Central memory CD4-positive, alpha-beta T cell (primary cell): ENCODE data around the gene YDJC.
"Not testable (repeated sequence)": the region's sequence is repeated elsewhere in the genome, so short reads cannot be mapped to it uniquely, and the experiment has no call there.

ENCODE experiments used
- DNase-seq: peaks from one replicate; pipeline ENCODE4 v3.0.0; 2022

Gene YDJC

DNA sequence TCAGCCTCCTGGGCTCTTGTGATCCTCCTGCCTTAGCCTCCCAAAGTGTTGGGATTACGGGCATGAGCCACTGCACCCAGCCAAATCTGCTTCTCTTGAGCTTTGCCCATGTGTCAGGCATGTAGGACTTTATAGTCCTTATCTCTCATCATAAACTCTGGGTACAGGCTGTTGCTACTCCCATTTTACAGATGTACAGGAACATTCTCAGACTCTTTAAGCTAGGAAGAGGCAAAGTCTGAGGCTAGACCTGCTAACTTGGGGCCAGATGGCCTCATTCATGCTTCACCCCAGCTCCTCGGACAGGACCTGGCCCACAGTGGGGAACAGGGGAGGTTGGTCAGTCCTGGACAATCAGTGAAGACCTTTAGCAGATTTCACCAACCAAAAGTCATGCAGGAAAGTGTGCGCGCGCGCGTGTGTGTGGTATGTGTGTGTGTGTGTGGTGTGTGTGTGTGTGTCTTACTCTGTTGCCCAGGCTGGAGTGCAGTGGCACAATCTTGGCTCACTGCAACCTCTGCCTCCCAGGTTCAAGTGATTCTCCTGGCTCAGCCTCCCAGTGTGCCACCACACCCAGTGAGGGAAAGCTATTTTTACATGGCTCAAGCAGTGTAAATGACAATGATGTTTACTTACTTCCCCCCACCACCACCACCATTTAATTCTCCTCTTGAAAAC lies 23.8 kb downstream of the YDJC start:
- no peak for DNase-seq

DNA sequence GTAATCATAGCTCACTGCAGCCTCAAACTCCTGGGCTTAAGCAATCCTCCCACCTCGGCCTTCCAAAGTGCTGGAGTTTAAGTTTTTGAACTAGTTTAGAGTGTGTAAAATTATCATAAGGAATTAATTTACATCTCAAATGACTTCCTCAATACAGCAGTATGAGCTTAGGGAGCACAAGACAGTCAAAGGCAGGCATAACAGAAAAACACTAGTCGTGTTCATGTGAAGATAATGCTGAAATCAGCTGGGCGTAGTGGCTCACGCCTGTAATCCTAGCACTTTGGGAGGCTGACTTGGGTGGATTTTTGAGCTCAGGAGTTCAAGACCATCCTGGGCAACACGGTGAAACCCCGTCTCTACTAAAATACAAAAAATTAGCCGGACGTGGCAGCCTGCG lies 25.8 kb downstream of the YDJC start:
- DNase-seq = no peak

DNA sequence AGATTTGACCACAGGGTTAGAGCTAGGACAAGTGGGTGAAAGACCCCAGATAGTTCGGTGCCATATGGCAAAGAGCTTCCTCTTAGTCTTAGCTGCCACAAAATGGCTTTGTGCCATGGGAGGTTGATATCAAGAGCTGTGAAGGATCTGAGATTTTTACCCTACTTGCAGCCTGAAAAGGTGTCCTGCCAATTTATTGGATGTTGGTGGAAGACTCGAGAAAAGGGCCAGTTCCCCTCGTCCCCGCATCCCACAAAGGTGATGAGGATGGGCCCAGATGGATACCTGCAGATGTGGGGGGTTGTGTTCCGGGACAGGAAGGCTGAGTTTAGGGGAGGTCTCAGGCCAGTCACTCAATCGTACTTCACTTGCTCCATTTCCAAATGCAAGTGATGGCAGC lies 27.2 kb downstream of the YDJC start:
- no peak for DNase-seq

DNA sequence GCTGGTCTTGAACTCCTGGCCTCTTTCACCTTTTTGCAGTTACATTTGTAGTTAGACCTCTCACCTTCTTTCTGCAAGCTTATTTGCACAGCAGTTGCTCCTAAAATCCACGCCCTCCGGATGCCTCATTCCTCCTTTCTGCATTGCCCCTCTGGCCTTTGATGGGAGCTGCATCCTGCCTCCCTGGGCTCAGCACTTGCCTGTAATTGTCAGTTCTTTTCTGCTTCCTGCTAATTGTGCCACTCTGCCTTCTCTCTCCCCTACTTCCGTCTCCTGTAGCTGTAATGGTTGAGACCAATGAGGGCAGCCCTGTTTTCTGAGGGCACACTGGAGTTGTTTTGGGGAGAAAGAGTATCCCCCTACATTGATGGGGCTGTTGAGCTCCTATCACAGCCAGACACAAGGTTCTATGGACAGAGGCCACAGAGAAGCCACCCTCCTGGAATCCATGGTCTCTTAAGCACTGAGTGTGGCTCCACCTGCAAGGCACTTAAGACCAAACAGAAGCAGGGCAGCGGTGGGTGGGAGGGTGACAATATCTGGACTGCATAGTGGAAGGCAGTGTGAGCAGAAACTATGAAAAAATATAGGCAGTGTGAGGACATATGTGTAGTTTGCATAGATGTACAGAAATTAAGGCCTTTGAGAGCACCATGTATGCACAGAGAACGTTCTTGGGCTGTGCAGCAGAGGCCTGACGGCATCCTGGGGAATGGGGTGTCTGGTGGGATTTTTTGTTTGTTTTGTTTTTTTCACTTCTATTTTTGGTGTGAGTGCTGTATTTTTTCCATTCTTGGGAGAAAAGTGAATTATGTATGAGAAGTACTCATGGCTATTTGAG lies 30.5 kb downstream of the YDJC start:
- DNase-seq = no peak

DNA sequence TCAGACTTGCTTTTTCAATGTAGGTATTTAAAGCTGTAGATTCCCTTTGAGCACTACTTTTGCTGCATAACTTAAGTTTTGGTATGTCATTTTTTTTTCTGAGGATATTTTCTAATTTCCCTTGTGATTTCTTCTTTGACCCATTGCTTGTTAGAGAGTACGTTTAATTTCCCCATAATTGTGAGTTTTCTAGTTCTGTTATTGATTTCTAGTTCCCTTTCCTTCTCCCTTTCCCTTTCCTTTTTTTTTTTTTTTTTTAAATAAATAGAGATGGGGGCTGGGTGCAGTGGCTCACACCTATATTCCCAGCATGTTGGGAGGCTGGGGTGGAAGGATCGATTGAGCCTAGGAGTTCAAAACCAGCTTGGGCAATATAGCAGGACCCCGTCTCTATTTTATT lies 31.5 kb downstream of the YDJC start:
- no peak for DNase-seq

DNA sequence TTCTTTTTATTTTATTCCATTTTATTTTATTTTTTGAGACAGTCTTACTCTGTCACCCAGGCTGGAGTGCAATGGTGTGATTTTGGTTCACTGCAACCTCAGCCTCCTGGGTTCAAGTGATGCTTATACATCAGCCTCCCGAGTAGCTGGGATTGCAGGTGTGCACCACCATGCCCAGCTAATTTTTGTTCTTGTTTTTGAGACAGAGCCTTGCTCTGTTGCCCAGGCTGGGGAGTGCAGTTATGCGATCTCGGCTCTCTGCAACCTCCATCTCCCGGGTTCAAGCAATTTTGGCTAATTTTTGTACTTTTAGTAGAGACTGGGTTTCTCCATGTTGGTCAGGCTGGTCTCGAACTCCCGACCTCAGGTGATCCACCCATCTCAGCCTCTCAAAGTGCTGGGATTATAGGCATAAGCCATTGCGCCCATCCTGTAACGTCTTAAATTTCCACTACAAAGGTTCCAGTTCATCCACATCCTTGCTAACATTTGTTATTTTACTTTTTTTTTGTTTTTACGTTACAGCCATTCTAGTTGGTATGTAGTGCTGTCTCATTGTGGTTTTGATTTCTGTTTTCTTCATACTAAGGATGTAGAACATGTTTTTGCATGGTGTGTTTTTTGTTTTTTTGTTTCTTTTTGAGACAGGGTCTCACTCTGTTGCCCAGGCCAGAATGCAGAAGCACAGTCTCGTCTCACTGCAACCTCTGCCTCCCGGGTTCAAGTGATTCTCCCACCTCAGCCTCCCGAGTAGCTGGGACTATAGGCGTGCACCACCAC lies 33.3 kb downstream of the YDJC start:
- not testable (repeated sequence) for DNase-seq

DNA sequence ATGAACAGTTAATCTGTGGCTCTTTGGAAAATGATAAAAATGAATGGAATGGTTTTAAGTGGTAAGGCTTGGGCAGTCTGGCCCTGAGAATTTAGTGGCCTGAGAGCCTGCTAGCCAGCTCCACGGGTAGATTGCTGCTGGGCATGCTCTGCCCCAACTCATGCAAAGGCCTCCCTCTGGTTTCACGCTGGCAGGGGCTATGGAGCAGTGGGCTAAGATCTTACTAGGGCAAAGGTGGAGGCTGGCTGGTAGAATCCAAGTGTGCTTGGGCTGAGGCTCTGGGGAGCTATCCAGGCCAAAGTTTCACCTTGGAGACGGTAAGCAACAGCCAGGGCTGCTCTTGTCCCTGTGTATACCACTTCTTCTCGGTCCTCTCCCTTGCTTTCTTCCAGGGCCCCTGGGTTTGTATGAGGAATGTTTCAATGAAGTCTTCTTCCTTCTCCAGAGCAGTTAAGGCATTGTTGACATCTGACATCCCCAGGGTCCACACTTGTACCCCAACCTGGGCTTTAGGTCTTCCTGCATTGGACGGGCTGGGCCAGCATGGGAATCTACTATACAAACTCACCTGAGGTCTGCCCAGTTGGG lies 34.9 kb downstream of the YDJC start:
- DNase-seq = no peak

DNA sequence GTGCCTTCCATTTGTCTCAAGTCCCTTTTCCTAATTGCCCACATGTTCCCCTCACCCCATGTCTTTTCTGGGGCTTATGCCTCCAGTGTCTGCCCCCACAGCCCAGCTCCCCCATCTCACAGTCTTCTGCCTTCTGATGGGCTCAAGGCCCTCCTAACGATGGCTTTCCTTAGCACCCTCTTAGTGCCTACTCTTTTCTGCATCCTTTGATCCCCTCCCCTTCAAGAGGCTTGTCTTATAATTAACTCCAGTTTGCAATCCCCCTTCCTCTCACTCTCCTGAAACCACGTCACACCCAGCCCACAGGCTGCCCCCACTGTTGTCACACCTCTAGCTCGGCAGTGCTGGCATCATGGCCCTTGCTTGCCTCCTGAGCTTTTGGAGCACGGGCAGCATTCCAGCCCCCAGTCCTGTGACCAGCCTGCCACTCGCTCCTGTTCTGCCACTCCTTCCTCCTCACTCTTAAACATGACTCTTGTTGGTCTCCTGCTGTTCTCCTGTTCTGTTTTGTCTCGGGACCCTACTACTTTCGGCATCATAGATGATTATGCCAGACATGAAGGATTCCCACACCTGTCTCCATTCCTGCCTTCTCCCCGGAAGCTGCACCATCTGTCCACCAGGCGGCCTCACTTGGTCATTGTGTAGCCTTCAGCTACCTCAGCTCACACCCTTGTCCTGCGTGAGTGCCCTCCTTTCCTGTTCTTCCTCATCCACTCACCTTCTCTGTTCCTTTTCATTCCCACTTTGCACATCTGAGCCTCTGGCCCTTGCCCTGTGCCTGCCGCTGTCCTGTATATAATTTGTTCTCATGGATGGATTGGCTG lies 36.2 kb downstream of the YDJC start:
- DNase-seq = no peak

DNA sequence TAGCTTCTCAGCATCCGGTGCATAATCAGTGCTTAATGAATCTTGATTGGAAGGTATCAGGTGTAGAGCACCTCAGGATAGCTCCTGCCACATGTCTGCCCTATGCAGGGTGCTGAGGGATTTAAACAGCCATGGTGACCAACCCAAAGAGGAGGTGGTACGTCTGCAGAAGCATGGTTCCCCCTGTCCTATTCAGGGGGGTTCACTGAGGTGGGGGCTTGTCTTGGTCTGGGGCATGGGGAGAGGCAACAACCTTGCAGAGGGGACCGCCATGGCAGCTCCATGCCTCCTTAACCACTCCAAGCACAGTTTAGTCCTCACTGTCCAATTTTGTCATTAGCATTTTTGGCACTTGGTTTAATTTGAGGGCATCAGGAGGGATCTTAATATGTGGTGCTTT lies 37.4 kb downstream of the YDJC start:
- no peak for DNase-seq

DNA sequence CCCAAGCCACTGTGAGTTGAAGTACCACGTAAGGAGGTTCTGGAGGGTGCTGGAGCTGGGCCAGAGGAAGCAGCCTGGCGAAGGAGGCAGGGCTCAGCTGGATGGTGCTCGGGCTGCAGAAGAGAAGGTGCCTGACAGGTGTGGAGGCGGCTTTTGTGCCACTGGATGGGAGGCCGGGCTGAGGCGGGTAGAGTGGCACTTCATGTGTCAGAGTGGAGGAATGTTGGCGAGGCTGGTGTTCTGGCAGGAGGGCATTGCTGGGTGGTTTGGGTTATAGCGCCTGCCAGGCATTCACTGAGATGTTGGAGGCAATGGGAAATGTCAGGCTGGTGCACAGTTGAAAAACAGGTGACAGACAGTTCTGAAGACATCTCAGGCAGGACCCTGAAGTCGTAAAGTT lies 38.1 kb downstream of the YDJC start:
- no peak for DNase-seq

DNA sequence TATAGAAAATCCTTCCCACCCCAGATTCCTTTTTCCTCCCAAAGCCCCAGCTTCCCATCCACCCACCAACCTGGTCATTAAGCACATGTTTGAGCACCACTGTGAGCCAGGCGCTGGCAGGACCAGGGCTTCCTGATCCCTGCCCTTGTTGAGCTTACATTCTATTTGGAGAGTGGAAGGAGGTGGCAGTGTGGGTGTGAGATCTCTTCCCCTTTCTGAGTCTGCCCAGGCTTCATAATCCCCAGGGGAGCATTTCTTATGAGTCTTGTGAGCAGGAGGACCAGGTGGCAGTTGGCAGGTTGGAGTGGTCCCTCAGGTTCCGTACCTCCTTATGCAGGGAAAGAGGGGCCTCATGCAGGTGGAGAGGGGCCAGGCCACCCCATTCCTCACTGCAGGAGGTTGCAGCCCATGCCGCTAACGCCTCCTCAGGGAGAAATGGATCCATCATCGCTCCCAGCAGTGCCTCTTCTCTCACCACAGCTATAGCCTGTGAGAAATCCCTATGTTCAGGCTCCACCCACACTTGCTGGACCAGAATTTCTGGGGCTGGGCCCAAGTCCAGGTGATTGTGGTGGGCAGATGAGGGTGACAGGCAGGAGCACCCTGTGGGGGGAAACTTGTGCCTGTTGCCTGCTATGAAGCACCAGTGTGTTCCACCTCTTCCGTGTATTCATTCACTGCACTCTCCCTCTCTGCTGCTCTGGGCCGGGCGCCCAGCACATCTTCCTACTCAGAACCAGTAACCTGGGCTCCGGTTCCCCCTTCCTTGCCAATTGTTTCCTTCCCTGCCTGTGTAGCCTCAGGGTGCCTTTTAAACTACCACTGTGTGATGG lies 38.8 kb downstream of the YDJC start:
- DNase-seq = no peak

DNA sequence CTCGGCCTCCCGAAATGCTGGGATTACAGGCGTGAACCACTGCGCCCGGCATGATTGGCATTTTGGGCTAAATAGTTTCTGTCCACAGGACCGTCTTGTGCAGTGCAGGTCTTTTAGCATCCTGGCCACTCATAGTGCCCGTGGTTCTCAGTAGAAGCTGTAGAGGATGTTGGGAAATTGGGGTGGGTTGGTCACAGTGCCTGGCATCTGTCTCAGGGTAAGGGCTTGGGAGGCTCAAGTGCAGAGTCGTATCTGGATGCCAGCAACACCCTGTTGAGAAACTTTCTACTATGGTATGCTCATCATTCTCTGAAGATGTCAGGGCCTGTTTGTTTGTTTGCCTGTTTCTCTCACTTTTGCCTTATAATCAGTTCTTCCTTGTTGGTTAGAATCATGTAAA lies 40.4 kb downstream of the YDJC start:
- no peak for DNase-seq

DNA sequence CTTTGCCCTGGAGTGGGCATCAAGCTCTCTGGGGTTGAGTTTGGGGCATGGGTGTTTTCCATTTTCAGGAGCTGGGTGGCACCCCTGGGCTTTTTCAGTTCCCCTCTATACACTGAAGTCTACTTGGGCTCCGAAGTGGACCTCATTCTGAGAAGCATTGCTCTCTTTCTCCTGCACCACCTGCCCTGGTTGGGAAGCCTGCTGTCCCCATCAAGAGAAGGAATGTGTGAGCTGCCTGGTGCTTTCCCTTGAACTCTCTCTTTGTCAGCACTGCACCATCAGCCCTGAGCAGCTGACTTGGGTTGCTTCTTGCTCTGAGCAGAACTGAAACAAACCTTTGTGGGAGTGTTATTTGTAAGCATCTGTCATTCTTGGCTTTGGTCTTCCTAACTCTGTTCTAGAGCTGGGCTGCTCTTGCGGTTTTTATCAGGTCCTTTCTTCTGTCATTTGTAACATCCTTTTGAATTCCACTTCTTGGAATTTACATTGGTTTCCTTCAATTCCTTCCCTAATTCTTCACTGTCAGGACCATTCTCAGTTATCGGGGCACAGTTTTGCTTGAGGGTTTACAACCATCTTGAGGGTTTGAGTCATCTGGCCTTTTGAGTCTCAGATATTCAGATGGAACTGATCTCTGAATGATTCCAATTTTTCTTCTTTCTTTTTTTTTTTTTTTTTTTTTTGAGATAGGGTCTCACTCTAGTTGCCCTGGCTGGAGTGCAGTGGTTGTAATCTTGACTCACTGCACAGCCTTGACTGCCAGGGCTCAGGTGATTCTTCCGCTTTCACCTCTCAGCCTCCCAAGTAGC lies 41.8 kb downstream of the YDJC start:
- no peak for DNase-seq

DNA sequence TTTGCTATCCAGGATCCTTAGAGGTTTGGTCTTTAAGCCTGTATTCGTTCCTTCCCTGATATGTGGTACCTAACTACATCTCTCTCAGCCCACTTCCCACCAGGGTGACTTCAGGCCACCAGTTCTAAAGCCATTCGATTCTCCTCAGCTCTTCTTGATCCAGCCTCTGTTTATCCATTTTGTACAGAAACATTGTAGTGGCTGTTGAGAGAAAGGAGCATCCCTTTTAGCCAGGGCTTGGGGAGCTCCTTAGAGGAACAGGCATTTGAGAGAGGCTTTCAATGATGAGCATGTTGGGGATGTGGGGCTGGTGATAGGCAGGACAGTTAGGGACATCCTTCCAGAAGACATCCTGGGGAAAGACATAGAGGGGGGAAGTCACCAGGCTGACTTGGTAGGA lies 44.4 kb downstream of the YDJC start:
- no peak for DNase-seq

DNA sequence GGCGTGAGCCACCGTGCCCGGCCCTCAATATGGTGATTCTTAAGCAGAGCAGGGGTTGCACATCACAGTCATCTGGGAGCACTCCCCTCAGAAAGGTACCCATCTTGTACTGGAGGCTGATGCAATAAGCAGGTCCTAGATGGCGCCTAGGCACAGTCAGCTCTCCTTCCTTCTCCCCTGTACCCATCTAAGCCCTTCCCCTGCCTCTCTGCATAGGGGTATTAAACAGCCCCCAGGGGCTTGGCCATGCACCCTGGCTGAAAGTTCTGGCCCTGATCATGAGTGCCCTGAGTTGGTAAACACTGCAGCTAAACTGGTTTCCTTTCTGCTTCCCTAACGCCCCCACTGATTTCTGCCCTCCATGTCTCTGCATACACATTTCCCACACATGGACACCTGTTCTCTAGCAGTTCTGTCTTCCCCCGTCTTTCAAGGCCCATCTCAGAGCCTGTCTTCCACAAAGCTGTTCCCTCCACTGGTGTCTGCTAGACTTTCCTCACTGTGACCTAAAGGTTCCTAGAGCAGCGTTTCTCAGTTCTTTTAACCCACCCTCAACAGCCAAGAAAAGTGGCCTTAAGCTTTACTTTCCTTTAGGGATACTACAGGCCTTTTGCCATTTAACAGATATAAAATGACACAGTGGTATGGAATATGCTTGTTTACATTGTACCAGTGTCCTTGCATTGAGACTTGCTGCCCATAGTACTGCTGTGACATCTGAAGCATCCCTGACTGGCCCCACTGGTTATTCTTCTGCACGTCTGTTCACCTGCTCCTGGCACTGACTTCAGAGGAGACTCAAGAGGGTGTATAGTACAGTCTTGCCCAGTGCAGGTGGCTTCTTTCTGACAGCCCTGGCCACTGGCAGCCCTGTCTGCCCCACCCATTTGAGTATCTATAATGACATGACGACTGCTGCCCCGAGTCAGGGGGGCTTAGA lies 46.8 kb downstream of the YDJC start:
- no peak for DNase-seq

DNA sequence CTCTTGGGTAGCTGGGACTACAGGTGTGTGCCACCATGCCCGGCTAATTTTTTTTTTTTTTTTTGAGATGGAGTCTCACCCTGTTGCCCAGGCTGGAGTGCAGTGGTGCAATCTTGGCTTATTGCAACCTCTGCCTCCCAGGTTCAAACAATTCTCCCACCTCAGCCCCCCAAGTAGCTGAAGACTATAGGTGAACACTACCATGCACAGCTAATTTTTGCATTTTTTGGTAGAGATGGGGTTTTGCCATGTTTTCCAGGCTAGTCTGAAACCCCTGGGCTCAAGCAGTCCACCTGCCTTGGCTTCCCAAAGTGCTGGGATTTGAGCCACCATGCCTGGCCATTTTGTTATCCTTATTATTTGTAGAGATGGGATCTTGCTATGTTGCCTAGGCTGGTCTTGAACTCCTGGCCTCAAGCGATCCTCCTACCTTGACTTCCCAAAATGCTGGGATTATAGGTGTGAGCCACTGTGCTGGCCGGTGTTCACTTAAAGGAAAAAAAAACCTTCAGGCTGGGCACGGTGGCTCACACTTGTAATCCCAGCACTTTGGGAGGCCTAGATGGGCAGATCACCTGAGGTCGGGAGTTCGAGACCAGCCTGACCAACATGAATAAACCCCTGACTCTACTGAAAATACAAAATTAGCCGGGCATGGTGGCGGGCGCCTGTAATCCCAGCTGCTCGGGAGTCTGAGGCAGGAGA lies 48.7 kb downstream of the YDJC start:
- not testable (repeated sequence) for DNase-seq

DNA sequence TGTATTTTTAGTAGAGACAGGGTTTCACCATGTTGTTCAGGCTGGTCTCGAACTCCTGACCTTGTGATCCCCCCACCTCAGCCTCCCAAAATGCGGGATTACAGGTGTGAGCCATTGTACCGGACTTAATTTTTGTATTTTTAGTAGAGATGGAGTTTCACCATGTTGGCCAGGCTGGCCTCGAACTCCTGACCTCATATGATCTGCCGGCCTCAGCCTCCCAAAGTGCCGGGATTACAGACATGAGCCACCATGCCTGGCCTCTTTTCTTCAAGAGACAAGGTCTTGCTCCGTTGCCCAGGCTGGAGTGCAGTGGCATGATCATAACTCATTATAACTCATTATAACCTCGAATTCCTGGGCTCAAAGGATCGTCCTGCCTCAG lies 49.2 kb downstream of the YDJC start:
- not testable (repeated sequence) for DNase-seq

DNA sequence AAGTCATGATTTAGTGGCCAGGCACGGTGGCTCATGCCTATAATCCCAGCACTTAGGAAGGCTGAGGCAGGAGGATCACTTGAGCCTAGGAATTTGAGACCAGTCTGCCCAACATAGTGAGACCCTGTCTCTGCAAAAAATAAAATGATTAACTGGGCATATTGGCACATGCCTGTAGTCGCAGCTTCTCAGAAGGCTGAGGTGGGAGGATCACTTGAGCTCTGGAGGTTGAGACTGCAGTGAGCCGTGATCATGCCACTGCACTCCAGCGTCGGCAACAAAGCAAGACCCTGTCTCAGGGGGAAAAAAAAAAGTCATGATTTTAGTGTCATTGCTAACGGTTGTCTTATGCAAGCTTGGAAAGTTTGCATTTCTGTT lies 50.4 kb downstream of the YDJC start:
- no peak for DNase-seq
